ENCODE measurements around the gene TWF2. TPM values are rescaled to one million over a fixed set of nuclear protein-coding genes. Genes with fewer than 3 reads are reported as not detected.

TWF2 gene
- total RNA-seq, 4 donors from 2014 or later = 59.2 to 72.9 (median 60.4) TPM

DNA sequence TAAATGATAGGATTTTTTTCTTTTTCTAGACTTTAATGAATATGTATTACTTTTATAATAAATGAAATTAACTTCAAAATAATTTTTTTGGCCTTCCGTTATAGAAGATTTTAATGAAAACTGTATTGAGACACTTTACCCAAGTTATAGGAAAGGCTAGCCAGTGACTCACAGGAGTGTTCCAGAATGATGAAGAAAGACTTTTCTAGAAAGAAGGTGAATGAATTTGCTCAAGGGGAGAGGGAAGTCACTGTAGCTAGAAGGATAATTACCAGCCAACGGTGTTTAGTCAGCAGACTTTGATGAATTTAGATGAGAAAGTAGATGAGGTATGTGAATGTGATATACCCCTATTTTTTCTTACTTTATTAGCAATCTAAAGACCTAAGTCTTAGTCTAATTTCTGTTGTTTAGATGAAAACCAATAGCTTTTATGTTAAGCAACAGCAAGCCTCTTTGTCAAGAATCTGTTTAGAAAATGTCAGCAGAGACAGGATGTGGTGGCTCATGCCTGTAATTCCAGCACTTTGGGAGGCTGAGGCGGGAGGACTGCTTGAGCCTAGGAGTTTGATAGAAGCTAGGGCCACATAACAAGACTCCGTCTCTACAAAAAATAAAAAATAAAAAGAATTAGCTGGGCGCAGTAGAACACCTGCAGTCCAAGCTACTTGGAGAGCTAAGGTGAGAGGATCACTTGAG, 37.8 kb downstream of the TWF2 start:
- Histone ChIP-seq H3K27ac (no peak overlapping the region), H3K27me3 (no peaks in the 10 kb centered on the region), H3K4me1 (peaks cover 0 to 58% (median 27%) of the 10 kb centered on the region in 4 donors), H3K4me3 (no peak overlapping the region), H3K9me3 (no peaks in the 10 kb centered on the region), H3K36me3 (peaks cover 0 to 46% (median 4%) of the 10 kb centered on the region in 3 donors)
- TF ChIP-seq, protein P1, sequence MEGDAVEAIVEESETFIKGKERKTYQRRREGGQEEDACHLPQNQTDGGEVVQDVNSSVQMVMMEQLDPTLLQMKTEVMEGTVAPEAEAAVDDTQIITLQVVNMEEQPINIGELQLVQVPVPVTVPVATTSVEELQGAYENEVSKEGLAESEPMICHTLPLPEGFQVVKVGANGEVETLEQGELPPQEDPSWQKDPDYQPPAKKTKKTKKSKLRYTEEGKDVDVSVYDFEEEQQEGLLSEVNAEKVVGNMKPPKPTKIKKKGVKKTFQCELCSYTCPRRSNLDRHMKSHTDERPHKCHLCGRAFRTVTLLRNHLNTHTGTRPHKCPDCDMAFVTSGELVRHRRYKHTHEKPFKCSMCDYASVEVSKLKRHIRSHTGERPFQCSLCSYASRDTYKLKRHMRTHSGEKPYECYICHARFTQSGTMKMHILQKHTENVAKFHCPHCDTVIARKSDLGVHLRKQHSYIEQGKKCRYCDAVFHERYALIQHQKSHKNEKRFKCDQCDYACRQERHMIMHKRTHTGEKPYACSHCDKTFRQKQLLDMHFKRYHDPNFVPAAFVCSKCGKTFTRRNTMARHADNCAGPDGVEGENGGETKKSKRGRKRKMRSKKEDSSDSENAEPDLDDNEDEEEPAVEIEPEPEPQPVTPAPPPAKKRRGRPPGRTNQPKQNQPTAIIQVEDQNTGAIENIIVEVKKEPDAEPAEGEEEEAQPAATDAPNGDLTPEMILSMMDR (IDR thresholded peaks at IDR 0.05) = no peak
- TF ChIP-seq POLR2A (IDR thresholded peaks at IDR 0.05) = no peak
- no peak for TF ChIP-seq EP300 (IDR thresholded peaks at IDR 0.05)
- no peak for DNase-seq (ENCODE audit: low spot score in 2 of 2)
- 89 to 90% methylated on average over 5 of the region's 5 CpGs for WGBS, 2 donors

DNA sequence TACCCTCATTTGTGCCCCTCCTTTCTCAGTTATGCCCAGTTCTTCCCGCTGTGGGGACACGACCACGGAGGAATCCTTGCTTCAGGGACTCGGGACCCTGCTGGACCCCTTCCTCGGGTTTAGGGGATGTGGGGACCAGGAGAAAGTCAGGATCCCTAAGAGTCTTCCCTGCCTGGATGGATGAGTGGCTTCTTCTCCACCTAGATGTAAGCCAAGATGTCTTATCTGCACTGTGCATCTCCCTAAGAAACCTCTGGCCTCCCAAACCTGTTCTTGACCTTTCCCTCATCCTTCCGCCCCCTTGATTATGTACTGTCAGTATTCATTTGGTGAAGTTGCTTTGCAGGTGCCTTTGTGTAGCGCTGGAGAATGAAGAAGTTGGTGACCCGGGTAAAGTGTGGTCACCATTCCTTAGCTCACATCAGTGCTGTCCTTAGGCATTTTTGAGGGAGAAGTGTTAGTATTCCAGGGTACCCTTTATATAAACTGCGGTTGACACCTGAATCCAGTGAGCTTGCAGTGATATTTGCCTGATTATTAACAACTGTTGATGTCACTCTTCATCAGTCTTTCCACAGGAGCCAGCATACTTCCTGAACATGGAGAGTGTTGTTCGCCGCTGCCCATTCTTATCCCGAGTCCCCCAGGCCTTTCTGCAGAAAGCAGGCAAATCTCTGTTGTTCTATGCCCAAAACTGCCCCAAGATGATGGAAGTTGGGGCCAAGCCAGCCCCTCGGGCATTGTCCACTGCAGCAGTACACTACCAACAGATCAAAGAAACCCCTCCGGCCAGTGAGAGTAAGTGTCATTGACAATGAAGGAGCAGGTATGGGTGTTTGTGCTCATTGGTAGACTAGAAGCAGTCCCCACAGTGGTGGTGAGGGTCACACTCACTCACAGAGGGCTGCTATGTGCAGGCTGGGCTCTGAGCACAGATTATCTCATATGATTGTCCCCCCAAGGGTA, 40.0 kb downstream of the TWF2 start:
- 41 to 48% methylated on average over 14 of the region's 14 CpGs for WGBS, 2 donors
- TF ChIP-seq, protein P1 (IDR thresholded peaks at IDR 0.05) = no peak
- TF ChIP-seq EP300 (IDR thresholded peaks at IDR 0.05) (no peak), POLR2A (IDR thresholded peaks at IDR 0.05) (no peak)
- Histone ChIP-seq H3K4me3 (peak overlapping the region; percentile 69 to 96 (median 94)), H3K27ac (peak overlapping the region; percentile 16 to 90 (median 88)), H3K4me1 (peaks cover 0 to 67% (median 30%) of the 10 kb centered on the region in 4 donors), H3K9me3 (no peaks in the 10 kb centered on the region), H3K36me3 (peaks cover 0 to 24% (median 4%) of the 10 kb centered on the region in 3 donors), H3K27me3 (no peaks in the 10 kb centered on the region)
- no peak for DNase-seq (ENCODE audit: low spot score in 2 of 2)

DNA sequence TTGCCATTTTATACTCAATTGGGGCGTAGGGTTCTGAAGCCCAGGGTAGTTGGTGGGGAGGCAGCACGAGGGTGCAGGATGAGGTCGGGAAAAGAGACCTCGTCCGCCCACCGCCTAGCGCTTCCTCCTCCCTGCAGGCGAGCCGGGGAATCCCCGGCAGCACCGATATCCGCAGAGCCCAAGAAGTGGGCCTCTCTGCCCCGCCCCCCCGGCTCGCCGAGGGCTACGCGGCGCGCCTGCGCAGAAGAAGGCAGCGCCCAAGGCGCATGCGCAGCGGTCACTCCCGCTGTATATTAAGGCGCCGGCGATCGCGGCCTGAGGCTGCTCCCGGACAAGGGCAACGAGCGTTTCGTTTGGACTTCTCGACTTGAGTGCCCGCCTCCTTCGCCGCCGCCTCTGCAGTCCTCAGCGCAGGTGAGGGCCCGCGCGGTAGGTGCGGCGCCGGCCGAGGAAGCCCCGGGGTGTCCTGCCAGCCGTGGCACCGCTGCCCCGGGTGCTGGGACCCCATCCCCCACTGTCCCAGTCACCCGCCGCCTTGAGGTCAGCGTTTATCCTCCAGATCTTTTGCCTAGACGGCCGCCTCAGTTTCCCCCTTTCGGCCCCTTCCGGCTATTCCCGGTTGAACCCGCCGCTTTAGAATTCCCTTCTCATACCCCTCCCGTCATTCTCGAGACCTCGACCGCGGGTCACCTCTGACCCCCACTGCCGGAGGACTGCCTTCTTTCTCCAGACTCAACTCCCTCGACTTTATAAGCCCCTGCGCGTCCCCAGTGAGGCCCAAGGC, 40.9 kb downstream of the TWF2 start, which contains the start of gene ALAS1:
Gene ALAS1 (plus strand): TSS at position 319 of the 784 bp plus-strand sequence. CDS start 1,082 bp downstream, outside the sequence.
- Histone ChIP-seq H3K4me1 (peaks cover 0 to 71% (median 30%) of the 10 kb centered on the region in 4 donors), H3K27ac (peak within 1 kb of the TSS; percentile 16 to 90 (median 88)), H3K9me3 (no peaks in the 10 kb centered on the region), H3K4me3 (peak within 1 kb of the TSS; percentile 69 to 96 (median 94)), H3K27me3 (no peaks in the 10 kb centered on the region), H3K36me3 (peaks cover 0 to 15% (median 4%) of the 10 kb centered on the region in 3 donors)
- 0 to 1% methylated on average over 47 to 67 of the region's 71 CpGs for WGBS, 2 donors
- TF ChIP-seq, protein P1 (IDR thresholded peaks at IDR 0.05) = peak in 2 of 5 experiments; percentile 56 to 60
- TF ChIP-seq POLR2A (IDR thresholded peaks at IDR 0.05) (peak; percentile 64 to 93), EP300 (IDR thresholded peaks at IDR 0.05) (peak; percentile 91 to 95)
- peak; percentile 87 to 88 for DNase-seq (ENCODE audit: low spot score in 2 of 2)

DNA sequence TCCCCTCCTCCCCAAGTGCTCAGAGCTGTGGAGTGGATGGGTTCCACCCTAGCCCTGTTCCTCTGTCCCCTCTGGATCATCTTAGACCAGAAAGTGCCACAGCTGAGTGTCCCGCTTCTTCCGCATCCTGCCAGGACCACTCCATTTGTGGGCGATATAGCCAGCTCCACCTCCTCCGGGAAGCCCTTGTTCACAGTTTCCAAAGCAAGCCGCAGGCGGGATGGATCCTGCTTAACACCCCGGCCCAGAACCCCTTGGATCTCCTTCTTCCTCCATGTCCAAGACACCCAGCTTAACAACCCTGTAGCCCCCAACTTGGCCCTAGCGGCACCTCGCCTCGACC, 41.5 kb downstream of the TWF2 start:
- Histone ChIP-seq H3K9me3 (no peaks in the 10 kb centered on the region), H3K27ac (peak overlapping the region; percentile 16 to 90 (median 88)), H3K4me3 (peak overlapping the region; percentile 69 to 96 (median 94)), H3K27me3 (no peaks in the 10 kb centered on the region), H3K4me1 (peaks cover 0 to 74% (median 30%) of the 10 kb centered on the region in 4 donors), H3K36me3 (peaks cover 0 to 10% (median under 1%) of the 10 kb centered on the region in 3 donors)
- TF ChIP-seq EP300 (IDR thresholded peaks at IDR 0.05) = no peak
- TF ChIP-seq, protein P1 (IDR thresholded peaks at IDR 0.05) = no peak
- no peak for TF ChIP-seq POLR2A (IDR thresholded peaks at IDR 0.05)
- DNase-seq (ENCODE audit: low spot score in 2 of 2) = no peak
- WGBS, 2 donors = 46 to 49% methylated on average over 10 of the region's 10 CpGs

All from tibial nerve (tissue), 4 donors.